Ectodermal cell (in vitro differentiated cells): ENCODE results near the gene GPR137.

Experiments
- H3K27ac ChIP-seq: 2 replicates; pipeline ENCODE4 v1.7.0; 2013; ENCODE audit warnings: mild to moderate bottlenecking, low read depth, low read length; ENCODE audit not compliant: insufficient read depth, poor library complexity, severe bottlenecking
- H3K27me3 ChIP-seq: 2 replicates; pipeline ENCODE4 v1.7.0; 2013; ENCODE audit warnings: mild to moderate bottlenecking, low read length; ENCODE audit not compliant: insufficient read depth, control insufficient read depth, poor library complexity, severe bottlenecking
- H3K36me3 ChIP-seq: one replicate; pipeline ENCODE4 v1.7.0; 2013; ENCODE audit warnings: low read length; ENCODE audit not compliant: control insufficient read depth, insufficient read depth
- H3K4me1 ChIP-seq: one replicate; pipeline ENCODE4 v1.7.0; 2013; ENCODE audit warnings: low read length; ENCODE audit not compliant: control insufficient read depth, insufficient read depth
- H3K4me3 ChIP-seq: 2 replicates; pipeline ENCODE4 v1.7.0; 2013; ENCODE audit warnings: low read depth, low read length, control low read depth; ENCODE audit not compliant: insufficient read depth
- H3K9me3 ChIP-seq: 2 replicates; pipeline ENCODE4 v1.7.0; 2013; ENCODE audit warnings: mild to moderate bottlenecking, low read length, moderate library complexity; ENCODE audit not compliant: control insufficient read depth
- WGBS, 2 experiments: methylation state at CpG; one replicate each; pipeline ENCODE4 v1.1.7; 2013; ENCODE audit warnings: missing lambda C conversion rate in 2 of 2; 5-methylcytosine and 5-hydroxymethylcytosine counted together

The GPR137 gene

GRCh38 chr11:64255135-64256128 is 30.2 kb upstream of the GPR137 start:
- Histone ChIP-seq H3K9me3 (no peaks in the 10 kb centered on the region), H3K4me1 (peaks cover 5% of the 10 kb centered on the region), H3K36me3 (peaks cover 12% of the 10 kb centered on the region), H3K27me3 (peaks cover 3% of the 10 kb centered on the region), H3K4me3 (no peak overlapping the region), H3K27ac (no peak overlapping the region)
- 95 to 96% methylated on average over 35 of the region's 35 CpGs for WGBS, 2 experiments

DNA sequence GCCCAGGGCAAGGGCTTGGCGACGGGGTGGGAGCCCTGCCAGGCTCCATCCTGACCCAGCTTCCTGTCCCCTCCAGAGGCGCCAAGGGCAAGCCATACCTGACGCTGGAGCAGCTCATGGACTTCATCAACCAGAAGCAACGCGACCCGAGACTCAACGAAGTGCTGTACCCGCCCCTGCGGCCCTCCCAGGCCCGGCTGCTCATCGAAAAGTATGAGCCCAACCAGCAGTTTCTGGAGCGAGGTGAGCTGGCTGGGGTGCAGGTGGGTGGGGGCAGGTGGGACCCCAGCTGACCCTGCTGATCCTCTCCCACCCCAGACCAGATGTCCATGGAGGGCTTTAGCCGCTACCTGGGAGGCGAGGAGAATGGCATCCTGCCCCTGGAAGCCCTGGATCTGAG is 29.3 kb upstream of the GPR137 start:
- WGBS, 2 experiments: 95 to 97% methylated on average over 15 of the region's 15 CpGs
- Histone ChIP-seq H3K4me3 (no peak overlapping the region), H3K27me3 (no peaks in the 10 kb centered on the region), H3K9me3 (no peaks in the 10 kb centered on the region), H3K27ac (no peak overlapping the region), H3K36me3 (peaks cover 12% of the 10 kb centered on the region), H3K4me1 (no peaks in the 10 kb centered on the region)

- peaks cover 22% of the 10 kb centered on the region for H3K36me3 ChIP-seq
- no peak overlapping the region for H3K27ac ChIP-seq
- no peak overlapping the region for H3K4me3 ChIP-seq
- H3K9me3 ChIP-seq: no peaks in the 10 kb centered on the region
- WGBS, 2 experiments: 93 to 95% methylated on average over 24 of the region's 24 CpGs
- no peaks in the 10 kb centered on the region for H3K27me3 ChIP-seq
- H3K4me1 ChIP-seq: peaks cover 4% of the 10 kb centered on the region
Measured at GRCh38 chr11:64258356-64258755, 27.3 kb upstream of the GPR137 start.

DNA sequence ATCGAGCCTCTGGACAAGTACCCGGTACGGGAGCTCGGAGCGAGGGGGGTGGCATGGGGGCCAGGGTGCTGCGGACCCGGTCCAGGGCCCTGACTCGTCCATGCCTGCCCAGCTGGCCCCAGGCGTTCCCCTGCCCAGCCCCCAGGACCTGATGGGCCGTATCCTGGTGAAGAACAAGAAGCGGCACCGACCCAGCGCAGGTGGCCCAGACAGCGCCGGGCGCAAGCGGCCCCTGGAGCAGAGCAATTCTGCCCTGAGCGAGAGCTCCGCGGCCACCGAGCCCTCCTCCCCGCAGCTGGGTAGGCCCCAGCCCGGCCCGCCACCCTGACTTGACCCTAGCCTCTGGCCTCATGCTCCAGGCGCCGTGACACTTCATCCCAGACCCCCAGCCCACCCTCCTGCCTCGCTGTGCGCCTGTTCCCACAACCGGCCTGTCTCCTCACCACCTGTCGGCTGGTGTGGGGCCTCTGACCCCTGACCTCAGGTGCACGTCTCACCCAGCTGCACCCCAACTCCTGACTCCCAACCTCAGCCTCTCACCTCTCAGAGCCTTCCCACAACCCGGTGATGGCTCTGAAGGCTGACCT is 26.6 kb upstream of the GPR137 start:
- Histone ChIP-seq H3K9me3 (no peaks in the 10 kb centered on the region), H3K4me1 (peaks cover 10% of the 10 kb centered on the region), H3K27me3 (no peaks in the 10 kb centered on the region), H3K27ac (no peak overlapping the region), H3K36me3 (peaks cover 22% of the 10 kb centered on the region), H3K4me3 (no peak overlapping the region)
- WGBS, 2 experiments: 93 to 94% methylated on average over 32 of the region's 32 CpGs

DNA sequence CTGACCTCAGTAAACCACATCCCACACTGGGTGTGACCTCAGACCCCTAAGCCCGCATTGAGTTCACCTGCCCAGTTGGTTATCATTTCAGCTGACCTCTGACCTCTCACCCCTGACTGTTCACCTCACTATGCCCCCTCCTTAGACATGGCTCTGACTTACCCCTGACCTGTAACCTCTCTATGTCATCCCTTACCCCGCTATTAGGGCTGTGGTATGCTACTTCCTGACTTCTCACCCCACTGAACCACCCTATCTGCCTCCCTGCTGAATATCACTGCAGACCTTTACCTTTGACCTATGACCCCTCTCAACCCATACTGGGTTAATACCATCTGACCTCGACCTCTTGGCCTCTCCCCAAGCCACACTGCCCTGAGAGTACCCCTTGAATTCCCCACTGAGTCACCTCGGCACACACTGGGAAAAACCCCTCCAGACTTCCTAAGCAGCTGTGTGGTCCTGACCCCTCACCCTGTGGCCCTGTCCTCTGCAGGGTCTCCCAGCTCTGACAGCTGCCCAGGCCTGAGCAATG is 26.0 kb upstream of the GPR137 start:
- Histone ChIP-seq H3K36me3 (peaks cover 22% of the 10 kb centered on the region), H3K4me3 (no peak overlapping the region), H3K4me1 (peaks cover 10% of the 10 kb centered on the region), H3K9me3 (no peaks in the 10 kb centered on the region), H3K27me3 (no peaks in the 10 kb centered on the region), H3K27ac (no peak overlapping the region)
- 91 to 96% methylated on average over 4 of the region's 4 CpGs for WGBS, 2 experiments

GRCh38 chr11:64260147-64260708 is 25.4 kb upstream of the GPR137 start:
- Histone ChIP-seq H3K4me1 (peaks cover 10% of the 10 kb centered on the region), H3K27ac (no peak overlapping the region), H3K4me3 (no peak overlapping the region), H3K27me3 (no peaks in the 10 kb centered on the region), H3K36me3 (peaks cover 22% of the 10 kb centered on the region), H3K9me3 (no peaks in the 10 kb centered on the region)
- 94 to 95% methylated on average over 6 of the region's 6 CpGs for WGBS, 2 experiments

- no peak overlapping the region for H3K27ac ChIP-seq
- H3K27me3 ChIP-seq: no peaks in the 10 kb centered on the region
- 96% methylated on average over 18 of the region's 18 CpGs for WGBS, 2 experiments
- peaks cover 10% of the 10 kb centered on the region for H3K4me1 ChIP-seq
- no peak overlapping the region for H3K4me3 ChIP-seq
- H3K36me3 ChIP-seq: peaks cover 25% of the 10 kb centered on the region
- no peaks in the 10 kb centered on the region for H3K9me3 ChIP-seq
Measured at GRCh38 chr11:64261556-64262080, 24.0 kb upstream of the GPR137 start.

DNA sequence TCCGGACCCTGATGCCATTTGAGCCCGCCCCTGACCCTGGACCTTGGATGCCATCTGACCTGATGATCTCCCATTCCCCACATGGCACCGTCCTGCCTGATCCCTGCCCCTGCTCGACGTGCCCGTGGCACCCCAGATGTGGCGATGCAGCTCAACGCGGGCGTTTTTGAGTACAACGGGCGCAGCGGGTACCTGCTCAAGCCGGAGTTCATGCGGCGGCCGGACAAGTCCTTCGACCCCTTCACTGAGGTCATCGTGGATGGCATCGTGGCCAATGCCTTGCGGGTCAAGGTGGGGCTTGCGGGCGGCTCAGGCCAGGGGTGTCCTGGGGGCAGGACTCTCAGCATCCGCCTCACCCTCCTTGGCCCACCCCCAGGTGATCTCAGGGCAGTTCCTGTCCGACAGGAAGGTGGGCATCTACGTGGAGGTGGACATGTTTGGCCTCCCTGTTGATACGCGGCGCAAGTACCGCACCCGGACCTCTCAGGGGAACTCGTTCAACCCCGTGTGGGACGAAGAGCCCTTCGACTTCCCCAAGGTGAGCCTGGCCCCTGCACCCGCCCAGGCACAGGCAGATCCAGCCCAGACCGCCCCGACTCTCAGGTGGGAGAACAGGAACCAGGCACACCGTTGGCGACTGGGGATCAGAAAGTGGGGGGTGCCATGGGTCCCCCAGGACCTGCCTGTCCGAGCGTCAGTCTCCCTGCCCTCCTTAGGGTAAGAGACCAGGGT is 23.2 kb upstream of the GPR137 start:
- Histone ChIP-seq H3K27me3 (no peaks in the 10 kb centered on the region), H3K4me3 (no peak overlapping the region), H3K9me3 (no peaks in the 10 kb centered on the region), H3K27ac (no peak overlapping the region), H3K36me3 (peaks cover 25% of the 10 kb centered on the region), H3K4me1 (peaks cover 10% of the 10 kb centered on the region)
- 96 to 97% methylated on average over 42 of the region's 42 CpGs for WGBS, 2 experiments

DNA sequence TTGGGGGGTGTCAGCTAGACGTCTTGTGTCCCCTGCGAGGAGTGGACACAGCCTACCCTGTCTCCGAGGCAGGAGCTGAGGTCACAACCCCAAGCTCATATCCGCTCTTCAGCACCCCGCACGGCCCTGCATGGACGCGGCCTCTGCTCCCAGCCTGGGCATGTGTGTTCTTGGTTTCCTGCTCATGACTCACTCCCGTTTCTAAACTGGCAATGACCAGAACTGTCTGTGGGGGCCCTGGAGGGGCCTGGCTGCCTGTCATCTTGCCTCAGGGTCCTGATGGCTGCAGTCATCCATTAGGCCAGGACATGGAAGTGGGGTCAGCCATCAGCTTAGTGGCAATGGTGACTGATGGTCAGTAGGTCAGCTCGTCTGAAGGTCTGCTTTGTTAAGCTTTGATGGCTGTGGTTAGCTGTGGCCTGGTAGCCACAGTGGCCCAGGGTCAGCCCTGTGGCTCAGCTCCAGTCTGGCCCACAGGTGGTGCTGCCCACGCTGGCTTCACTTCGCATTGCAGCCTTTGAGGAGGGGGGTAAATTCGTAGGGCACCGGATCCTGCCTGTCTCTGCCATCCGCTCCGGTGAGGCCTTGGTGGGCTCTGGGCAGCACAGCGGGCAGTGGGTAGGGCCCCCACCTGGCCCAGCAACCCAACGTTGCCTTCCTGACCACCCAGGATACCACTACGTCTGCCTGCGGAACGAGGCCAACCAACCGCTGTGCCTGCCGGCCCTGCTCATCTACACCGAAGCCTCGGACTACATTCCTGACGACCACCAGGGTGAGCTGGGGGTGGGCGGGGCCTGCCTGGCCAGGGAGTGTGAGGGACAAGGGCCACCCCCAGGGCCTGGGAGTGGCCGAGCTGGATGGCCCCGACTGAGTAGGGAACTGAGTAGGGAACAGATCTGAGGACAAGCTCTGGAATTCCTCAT is 22.4 kb upstream of the GPR137 start:
- Histone ChIP-seq H3K4me1 (peaks cover 10% of the 10 kb centered on the region), H3K27me3 (no peaks in the 10 kb centered on the region), H3K4me3 (no peak overlapping the region), H3K9me3 (no peaks in the 10 kb centered on the region), H3K27ac (no peak overlapping the region), H3K36me3 (peaks cover 24% of the 10 kb centered on the region)
- 79 to 80% methylated on average over 29 of the region's 29 CpGs for WGBS, 2 experiments
